Measurements from ENCODE around the gene ARHGEF7.

Gene ARHGEF7

DNA sequence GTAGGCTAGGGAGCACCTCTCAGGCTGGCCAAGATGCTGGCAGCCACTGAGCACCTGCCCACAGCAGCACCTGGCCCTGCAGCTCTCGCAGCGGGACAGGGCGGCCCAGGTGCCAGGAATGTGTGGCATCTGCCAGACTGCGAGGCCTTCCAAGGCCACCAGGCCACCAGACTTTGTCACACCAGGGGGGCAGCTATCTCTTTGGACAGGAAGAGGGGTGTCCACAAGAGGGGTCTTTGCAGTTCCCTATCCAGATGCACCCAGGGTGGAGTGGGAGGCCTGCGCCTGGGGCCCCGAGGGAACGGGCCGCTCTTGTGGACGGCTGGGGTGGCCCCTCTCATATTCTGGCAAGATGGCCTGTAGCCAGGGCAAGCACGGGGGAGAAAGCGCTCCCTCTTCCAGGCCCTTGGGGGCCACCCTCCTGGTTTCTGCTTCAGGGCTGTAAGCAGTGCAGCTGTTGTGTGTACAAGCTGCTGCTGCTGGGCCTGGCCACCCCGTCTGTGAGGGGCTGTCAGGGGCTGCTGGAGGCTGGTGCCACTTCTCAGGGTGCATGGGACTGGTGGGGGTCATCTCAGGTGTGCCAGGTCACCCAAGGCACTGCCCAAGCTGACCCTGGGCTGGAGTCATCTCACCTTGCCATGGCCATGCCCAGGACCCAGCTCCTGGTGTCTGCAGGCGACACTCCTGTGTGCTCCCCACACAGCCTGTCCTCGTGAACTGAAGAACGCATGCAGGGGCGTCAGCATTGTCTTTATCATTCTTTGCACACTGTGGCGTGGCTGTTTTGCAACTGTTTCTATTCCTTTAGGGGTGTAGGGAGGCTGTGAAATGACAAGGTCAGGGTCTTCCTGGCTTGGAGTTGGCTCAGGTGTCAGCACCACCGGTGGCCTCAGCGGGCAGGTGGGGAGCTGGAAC is 207.1 kb downstream of the ARHGEF7 start:
- no peak for DNase-seq
- in situ Hi-C loops (cut with HindIII; ENCODE audit: low pct_ligation_motif_present, low pct_unique_long_range_greater_than_20kb, low sequenced_read_pairs): no loop called here

DNA sequence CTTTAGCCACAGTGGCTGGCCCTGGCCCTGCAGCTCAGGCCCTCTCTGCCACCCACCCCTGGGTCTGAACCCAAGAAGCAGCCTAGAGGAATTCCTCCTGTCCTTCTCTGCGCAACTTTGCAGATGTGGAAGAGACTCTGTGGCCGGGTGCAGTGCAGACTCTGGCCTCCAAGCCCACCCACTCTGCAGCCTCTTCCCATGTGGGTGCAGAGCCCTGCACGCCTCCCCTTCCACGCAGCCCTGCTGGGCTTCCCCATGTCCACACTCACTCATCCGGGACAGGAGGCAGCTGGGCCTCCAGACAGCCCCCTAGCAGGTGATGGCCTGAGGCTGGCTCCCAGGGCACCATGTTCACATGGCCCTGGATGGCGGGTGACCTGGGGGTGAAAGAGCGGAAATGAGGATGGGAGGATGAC is 207.8 kb downstream of the ARHGEF7 start:
- in situ Hi-C loops (cut with HindIII; ENCODE audit: low pct_ligation_motif_present, low pct_unique_long_range_greater_than_20kb, low sequenced_read_pairs): no loop called here
- DNase-seq: no peak

DNA sequence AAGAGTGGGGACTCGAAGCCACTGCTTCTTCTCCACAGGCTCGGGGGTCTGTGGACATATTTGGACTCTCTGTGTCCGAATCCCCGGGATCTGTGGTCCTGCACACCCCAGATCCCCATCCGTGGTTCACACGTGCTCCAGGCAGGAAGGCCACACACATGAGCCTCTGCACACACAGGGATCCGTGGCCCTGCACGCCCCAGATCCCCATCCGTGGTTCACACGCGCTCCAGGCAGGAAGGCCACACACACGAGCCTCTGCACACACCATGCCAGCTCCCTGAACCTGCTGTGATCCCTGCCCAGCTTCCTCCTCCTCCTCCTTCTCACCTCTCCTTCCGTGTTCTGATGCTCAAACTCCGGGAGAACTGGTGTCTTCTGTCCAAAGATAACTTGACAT is 208.4 kb downstream of the ARHGEF7 start:
- in situ Hi-C loops (cut with HindIII; ENCODE audit: low pct_ligation_motif_present, low pct_unique_long_range_greater_than_20kb, low sequenced_read_pairs): no loop called here
- no peak for DNase-seq

DNA sequence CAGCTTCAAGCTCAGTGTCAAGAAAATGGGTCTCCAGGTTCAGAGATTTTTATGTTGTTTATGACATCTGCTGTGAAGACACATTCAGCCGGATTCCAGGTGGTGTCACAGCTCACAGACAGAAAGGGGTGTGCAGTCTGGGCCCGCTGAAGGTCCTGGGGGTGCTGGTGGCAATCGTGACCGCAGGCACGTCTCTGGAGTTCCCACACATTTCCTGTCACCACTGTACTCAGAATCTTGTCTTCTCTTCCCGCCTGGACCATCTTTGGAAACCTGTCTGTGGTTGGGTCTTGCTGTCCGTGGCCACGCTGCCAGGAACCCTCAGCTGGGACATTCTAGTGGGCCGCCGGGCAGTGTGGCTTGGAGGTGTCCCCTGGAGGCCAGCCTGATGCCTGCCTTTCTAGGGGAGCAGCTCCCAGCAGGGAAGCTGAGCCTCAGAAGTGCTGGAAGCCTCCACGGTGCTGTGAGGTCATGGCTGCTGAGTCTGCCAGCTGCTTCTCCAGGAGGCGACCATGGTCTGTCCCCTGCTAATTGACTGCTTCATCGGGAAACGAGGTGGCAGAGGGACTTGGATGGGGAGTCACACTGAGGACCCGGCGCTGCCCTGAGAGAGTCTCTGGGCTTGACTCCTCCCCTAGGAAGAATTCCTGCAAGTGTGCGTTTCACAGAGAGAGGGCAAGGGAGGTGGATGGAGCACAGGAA is 209.0 kb downstream of the ARHGEF7 start:
- DNase-seq: no peak
- in situ Hi-C loops (cut with HindIII; ENCODE audit: low pct_ligation_motif_present, low pct_unique_long_range_greater_than_20kb, low sequenced_read_pairs): no loop called here

DNA sequence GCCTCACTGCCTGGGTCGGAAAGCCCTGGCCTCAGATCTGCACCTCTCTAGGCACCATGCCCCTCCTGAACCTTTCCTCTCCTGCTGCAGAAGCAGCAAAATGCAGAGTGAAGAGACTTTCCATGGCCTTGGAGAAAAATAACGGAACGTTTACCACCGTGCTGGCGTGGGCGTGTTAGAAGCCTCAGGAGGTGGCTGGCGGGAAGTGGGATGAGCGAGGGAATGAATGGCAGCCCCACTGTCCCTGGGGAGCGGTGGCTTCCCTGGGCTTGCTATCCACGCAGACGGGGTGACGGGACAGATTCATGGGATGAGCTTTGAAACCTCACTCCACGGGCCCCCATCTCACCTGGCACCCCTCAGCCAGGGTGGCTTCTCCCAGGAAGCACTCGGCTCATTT is 209.6 kb downstream of the ARHGEF7 start:
- no peak for DNase-seq
- in situ Hi-C loops (cut with HindIII; ENCODE audit: low pct_ligation_motif_present, low pct_unique_long_range_greater_than_20kb, low sequenced_read_pairs): no loop called here

DNA sequence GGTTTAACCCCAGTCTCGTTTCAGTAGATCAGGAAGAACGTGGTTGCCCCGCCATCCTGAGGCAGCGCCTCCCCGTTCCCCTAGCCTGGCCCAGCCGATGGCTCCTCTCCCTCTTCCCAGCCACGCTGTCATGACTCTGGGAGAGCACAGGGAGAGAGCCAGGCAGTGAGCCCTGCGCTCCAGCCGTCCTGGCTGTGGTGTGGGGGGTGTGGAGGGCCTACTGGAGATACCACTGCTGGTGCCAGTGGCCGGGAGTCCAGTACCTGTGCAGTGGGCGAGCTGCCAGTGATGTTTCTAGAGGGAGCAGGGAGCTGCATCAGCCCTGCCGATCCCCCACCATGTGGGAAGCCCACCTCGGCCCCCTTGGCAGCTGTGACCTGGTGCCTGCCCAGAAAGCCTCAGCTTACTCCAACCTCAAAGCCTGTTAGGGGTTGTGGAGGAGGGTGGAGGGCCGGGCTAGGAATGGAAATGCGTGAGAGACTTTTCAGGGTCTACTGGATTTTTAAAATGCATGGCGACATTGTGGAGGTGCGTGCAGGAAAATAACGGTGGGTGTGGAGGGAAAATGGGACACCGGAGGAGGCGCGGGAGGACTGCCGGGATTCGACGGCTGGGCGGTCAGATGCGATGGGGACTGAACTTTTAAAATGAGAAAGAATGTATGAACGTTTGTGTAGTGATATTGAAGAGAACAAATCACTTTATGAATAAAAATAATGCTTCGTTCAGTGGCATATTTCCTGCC is 210.2 kb downstream of the ARHGEF7 start:
- in situ Hi-C loops (cut with HindIII; ENCODE audit: low pct_ligation_motif_present, low pct_unique_long_range_greater_than_20kb, low sequenced_read_pairs): no loop called here
- no peak for DNase-seq

DNA sequence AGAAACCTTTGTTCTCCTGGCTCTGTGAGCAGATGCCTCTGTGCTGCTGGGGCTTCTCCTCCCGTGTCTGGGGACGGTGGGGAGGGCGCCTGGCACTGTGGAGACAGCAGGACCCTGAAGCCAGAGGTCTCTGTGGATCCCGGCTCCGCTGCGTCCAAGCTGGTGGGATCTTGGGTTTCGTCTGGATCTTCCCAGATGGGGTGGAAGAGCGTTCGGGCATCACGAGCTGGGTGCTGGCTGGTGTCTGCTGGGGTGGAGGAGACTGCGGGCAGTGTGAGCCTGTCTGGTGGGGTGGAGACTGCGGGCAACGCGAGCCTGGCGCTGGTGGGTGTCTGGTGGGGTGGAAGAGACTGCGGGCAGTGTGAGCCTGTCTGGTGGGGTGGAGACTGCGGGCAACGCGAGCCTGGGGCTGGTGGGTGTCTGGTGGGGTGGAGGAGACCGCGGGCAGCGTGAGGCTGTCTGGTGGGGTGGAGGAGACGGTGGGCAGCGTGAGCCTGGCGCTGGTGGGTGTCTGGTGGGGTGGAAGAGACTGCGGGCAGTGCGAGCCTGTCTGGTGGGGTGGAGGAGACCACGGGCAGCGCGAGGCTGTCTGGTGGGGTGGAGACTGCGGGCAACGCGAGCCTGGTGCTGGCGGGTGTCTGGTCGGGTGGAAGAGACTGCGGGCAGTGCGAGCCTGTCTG is 211.0 kb downstream of the ARHGEF7 start:
- DNase-seq: no peak
- in situ Hi-C loops (cut with HindIII; ENCODE audit: low pct_ligation_motif_present, low pct_unique_long_range_greater_than_20kb, low sequenced_read_pairs): no loop called here

DNA sequence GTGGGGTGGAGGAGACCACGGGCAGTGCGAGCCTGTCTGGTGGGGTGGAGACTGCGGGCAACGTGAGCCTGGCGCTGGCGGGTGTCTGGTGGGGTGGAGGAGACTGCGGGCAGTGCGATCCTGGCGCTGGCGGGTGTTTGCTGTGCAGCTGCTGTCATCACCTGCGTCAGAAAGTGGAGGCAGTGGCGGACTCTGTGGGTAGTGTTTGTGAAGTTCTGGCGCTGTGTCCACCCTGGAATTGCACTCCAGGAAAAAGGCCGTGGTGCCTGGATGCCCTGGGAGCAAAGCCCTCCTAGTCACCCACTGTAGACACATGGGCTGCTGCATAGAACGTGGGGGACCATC is 211.5 kb downstream of the ARHGEF7 start:
- no peak for DNase-seq
- in situ Hi-C loops (cut with HindIII; ENCODE audit: low pct_ligation_motif_present, low pct_unique_long_range_greater_than_20kb, low sequenced_read_pairs): no loop called here

DNA sequence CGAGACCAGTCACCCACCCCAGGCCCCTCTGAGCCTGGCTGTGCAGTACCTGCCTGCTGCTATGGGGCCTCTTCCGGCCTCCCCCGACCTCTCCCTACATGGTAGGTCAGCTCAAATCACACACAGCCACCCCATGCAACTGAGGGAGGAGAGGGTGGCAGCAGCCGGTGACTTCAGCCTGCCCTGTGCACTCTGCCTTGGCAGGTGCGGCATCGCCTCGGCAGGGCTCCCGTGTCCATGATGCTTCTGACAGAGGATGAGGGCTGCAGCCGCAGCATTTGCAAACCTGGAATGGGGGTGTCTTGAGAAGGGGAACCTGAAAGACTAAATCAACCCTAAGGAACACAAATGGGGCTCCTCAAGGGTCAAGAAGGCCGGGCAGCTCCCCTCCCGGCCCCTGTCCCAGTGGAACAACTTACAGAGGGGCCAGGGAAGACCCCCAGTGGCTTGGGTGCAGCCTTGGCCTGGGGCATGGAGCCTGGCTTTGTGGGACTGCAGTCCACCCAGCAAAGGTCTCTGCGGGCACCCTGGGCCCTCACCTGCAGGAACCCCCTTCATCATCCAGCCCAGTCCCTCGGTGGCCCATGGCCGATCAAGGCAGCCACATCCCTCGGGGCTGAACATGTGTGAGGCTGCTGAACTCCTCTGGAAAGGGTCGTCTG is 212.0 kb downstream of the ARHGEF7 start:
- in situ Hi-C loops (cut with HindIII; ENCODE audit: low pct_ligation_motif_present, low pct_unique_long_range_greater_than_20kb, low sequenced_read_pairs): no loop called here
- DNase-seq: no peak

DNA sequence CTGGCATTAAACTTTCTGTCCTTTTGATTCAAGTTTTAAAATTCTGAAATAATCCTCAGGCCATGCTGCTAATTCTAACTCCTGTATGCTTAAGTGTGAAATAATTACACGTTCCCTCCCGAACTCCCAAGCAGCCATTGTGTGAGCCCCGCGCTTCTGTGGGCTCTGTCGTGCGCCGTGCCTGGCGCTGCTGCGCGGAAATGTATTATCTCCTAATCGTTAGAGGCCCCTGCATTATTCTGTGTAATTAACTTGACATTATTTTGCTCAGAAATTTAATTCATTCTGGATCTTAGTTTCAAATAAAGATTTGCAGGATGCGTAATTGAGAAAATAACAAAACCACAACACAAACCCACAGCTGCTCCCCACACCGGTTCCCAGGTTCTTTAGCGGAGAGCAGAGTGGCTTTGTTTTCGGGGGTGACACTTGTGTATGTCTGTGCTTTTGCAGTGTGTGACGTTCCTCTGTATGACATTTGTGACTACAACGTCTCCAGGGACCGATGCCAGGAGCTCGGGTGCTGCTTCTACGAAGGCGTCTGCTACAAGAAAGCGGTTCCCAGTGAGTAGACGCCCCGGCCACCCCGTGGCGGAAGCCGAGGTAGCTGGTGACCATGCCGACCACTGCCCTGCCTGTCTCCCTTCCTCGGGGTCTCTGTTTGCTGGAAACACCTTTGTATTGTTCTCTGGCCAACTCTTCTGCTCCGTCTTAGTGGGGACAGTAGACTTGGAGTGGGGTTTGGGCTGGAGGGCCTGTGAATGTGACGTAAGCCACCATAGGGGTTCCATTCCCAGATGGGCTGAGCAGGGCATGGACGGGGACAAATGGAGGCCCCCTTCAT is 212.8 kb downstream of the ARHGEF7 start:
- no peak for DNase-seq
- in situ Hi-C loops (cut with HindIII; ENCODE audit: low pct_ligation_motif_present, low pct_unique_long_range_greater_than_20kb, low sequenced_read_pairs): no loop called here

DNA sequence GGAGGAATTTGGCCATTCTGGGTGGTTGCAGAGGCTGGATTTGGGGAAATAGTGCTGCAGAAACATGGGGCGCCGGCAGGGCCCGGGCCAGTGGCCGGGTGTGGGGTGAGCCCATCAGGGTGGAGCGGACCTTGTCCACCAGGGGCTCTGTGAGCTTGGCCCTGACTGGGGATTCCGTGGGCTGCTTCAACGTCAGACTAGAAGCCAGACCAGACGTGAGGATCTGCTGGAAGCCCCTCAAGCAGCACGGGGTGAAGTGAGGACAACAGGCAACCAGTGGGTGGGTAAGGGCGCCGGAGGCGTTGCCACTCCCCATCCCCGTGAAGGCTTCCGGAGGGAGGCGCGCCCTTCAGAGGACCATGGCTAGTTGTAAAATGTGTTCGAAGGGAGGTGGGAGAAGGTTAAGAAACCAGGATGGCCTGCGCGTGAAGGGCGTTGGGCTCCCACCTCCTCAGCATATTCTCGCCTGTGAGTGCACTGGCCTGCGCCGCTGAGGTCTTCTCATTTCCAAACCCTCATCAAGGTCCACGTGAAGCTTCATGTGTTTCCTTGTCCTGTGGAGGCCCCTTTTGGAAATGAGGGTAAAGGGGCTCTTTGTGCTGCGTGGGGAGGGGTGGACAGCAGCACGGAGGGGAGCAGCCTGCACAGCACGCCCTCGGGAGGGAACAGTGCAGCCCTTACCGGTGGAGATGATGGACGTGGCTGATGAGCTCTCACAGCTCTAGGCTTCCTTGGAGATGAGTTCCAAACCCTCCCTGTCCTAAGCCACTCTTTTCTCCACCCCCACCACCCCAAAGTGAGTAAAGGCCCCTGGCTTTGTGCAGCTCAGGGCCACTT is 213.7 kb downstream of the ARHGEF7 start:
- DNase-seq: no peak
- in situ Hi-C loops (cut with HindIII; ENCODE audit: low pct_ligation_motif_present, low pct_unique_long_range_greater_than_20kb, low sequenced_read_pairs): no loop called here

DNA sequence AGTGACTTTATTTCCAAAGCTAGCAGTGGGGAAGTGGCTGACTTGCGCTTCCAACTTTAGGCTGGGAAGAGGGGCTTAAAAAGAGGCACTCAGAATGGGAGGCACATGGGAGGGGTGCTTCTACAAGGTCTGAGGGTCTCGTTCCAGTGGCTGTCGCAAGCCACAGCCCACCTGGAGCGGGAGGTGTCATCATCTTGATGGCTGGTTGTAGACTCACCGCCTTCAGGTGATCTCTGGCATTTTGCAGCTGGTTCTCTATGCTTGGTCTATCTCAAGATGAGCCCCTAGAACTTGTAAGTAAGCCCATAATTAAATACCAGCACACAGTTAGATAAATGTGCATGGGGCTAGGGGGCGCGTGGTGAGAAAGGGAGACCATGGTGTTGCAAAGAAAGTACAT is 214.5 kb downstream of the ARHGEF7 start:
- in situ Hi-C loops (cut with HindIII; ENCODE audit: low pct_ligation_motif_present, low pct_unique_long_range_greater_than_20kb, low sequenced_read_pairs): no loop called here
- no peak for DNase-seq

DNA sequence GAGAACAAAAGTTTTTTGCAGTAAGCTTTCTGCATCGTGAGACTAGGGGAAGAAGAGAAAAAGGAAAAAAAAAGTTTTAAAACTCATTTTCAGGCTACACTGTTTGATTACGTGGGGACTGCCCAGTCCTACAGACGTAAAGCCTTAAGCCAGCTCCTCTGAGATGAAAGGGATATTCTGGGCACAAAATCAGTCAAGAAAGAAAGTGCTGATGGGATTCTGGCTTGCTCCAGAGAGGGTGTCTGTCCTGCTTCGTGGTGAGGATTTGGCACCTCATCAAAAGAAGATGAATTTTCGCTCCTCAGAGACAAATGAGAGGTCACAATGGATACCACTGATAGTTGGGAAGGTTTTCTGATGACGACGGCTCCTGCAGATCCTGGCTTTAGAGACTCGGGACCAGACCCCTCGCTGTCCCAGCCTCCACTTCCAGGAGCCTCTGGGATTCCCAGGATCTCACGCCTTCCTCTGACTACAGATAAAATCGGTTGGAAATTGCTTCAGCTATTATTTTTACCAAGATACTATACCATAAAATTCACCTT is 215.0 kb downstream of the ARHGEF7 start:
- DNase-seq: no peak
- in situ Hi-C loops (cut with HindIII; ENCODE audit: low pct_ligation_motif_present, low pct_unique_long_range_greater_than_20kb, low sequenced_read_pairs): no loop called here

DNA sequence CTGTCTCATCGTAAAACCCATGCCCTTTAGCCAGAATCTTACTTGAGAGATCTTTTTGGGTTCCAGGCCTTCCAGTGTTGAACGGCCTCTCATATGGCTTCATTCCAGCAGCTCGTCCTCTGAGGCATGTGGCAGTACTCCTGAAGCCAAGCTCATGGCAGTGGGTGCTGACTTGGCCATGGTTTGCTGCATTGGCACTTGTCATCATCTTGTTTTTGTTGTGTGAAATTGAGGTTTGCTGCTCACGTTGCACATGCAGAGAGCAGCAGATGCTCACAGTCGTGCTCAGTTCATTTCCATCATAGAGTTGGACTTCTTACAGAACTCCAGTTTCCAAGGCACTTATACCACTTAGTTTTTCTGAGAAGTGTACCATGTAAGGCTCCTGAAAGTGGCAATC is 220.2 kb downstream of the ARHGEF7 start:
- DNase-seq: no peak

DNA sequence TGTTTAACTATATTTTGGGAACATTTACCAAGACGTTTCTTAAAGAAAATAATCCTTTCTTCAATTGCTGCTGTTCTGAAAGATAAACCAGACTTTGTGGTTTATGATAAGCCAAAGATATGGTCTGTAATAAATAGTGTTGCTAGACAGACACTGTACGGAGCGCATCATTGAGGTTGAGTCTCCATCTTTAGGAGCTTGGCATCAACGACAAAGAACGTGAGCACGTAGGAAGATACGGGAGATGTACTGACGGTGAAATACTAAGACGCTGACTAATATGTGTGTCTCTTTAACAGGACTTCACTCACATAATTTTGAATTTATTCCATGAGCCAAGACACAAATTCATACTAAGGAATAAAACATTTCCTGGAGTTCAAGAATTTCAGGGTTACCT is 221.6 kb downstream of the ARHGEF7 start:
- in situ Hi-C loops (cut with HindIII; ENCODE audit: low pct_ligation_motif_present, low pct_unique_long_range_greater_than_20kb, low sequenced_read_pairs): no loop called here
- no peak for DNase-seq

More for the DNA sequence above, 220.2 kb downstream of the ARHGEF7 start:
- in situ Hi-C loops (cut with HindIII; ENCODE audit: low pct_ligation_motif_present, low pct_unique_long_range_greater_than_20kb, low sequenced_read_pairs): no loop called here

DNA sequence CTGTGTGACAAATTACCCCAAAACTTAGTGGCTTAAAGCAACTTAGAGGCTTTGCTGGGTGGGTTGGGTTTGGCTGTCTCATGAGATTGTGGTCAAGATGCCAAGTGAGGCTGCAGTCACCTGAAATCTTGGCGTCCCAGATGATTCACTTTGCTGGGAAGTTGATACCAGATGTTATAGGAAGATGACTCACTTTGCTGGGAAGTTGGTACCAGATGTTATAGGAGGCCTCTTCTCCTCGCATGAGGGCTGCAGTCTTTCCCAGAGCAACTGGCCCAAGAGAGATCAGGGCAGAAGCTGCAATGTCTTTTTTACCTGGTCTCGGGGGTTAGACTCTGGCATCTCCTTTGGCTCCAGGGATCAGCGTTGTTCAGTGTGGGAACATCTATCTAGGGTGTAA is 222.1 kb downstream of the ARHGEF7 start:
- in situ Hi-C loops (cut with HindIII; ENCODE audit: low pct_ligation_motif_present, low pct_unique_long_range_greater_than_20kb, low sequenced_read_pairs): no loop called here
- no peak for DNase-seq

DNA sequence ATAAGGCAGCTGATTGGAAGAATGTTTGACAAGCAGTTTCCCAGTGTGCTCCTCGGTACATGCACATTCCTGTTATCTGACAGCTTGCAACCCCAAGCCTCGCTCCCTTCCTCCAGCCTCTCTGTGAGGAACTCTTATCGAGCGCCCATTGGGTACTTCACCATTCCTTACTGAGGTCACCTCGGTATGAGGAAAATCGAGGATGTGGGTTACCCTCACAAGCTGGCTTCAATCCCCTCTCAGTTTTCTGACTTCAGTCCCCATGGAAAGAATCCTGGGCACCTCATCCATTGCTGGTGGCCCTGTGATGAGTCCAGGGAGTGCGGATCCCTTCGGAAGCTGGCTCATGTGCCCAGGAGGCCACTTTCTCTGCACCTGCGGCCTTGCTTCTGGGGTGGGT is 222.6 kb downstream of the ARHGEF7 start:
- in situ Hi-C loops (cut with HindIII; ENCODE audit: low pct_ligation_motif_present, low pct_unique_long_range_greater_than_20kb, low sequenced_read_pairs): no loop called here
- DNase-seq: no peak

Measured in ACHN (cell line).